Activated naive CD4-positive, alpha-beta T cell treated with anti-CD3 and anti-CD28 coated beads, Interleukin-2, amount 50 U/mL, for 72 hours (primary cell): ENCODE results near the gene DPYSL5. TPM values are rescaled to one million over a fixed set of nuclear protein-coding genes. Genes with fewer than 3 reads are reported as not detected.

Source experiments
- ATAC-seq, 2 donors: fragments of 150-1000 bp; cut with Tn5 transposase; 2 replicates each; pipeline ENCODE4 v1.10.0; 2021; ENCODE audit warnings: mild to moderate bottlenecking in 2 of 2, moderate library complexity in 2 of 2
- DNase-seq, 2 donors: peaks; one replicate each; pipeline ENCODE4 v3.0.0; 2021 to 2022; ENCODE audit warnings: low spot score in 2 of 2
- H3K27ac Mint-ChIP-seq, 2 donors: one replicate each; pipeline ENCODE4 v1.8.0; 2022; ENCODE audit warnings: mild to moderate bottlenecking in 2 of 2, mixed read lengths in 2 of 2
- H3K36me3 Mint-ChIP-seq, 2 donors: one replicate each; pipeline ENCODE4 v1.8.0; 2022; ENCODE audit warnings: mixed read lengths in 2 of 2
- H3K9me3 Mint-ChIP-seq, 2 donors: one replicate each; pipeline ENCODE4 v1.8.0; 2022; ENCODE audit warnings: mixed read lengths in 2 of 2
- total RNA-seq, 2 donors: library from RNA; stranded (reverse); gene quantifications; one replicate each; pipeline ENCODE4 v1.2.3, GENCODE V29; 2022

The DPYSL5 gene
- total RNA-seq, 2 donors from 2014 or later: not detected

DNA sequence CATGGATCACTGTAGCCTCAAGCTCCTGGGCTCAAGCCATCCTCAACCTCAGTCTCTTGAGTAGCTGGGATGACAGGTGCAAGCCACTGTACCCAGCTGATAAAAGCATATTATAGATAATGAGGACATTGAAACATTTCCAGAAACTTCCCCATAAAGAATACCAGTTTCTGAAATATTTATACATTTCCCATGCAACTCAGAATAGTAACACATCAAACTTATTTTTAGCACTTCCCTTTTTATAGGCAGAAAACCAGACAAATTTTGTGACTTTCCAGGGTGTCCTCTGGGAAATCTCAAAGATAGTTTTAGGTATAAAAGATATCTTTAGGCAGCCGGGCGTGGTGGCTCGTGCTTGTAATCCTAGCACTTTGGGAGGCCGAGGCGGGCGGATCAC is 25.1 kb upstream of the DPYSL5 start:
- Mint-ChIP-seq H3K9me3 (no peaks in the 10 kb centered on the region), H3K27ac (no peak overlapping the region), H3K36me3 (no peaks in the 10 kb centered on the region)
- DNase-seq: no peak
- ATAC-seq: no peak

DNA sequence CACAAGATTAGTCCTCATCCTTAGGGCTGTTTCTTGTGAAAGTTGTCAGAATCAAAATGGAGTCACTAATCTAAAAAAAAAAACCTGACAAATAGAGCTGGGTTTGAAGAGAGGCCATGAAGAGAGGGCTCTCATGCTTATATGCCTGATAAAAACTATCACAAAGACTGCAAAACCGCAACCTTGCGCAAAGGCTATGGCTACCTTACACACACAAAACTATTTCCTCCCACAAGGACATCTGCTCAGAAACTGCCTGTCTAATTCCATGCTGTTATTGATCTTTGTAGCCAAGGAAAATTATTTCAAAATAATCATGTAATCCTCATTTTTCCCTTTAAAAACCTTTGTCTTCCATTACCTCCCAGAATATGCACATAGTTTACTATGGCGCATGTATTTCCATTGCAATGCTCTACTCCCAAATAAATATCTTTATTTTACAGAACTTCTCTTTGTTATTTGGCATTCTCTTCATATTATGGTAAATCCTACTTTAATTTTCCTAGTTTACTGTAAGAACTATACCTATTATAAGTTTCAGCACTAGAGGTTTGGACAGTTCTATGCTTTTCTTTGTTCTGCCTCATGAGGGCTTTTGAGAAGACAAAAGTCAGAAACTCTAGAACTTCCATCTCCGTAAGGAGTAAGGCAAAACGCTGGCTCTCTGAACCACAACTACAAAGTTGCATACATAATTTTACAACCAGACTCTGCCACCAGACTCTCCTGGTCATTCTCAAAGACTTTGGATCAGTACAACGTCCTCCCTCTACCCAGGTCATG is 9.6 kb upstream of the DPYSL5 start:
- no peaks in the 10 kb centered on the region for H3K36me3 Mint-ChIP-seq
- no peak for DNase-seq
- no peaks in the 10 kb centered on the region for H3K9me3 Mint-ChIP-seq
- no peak for ATAC-seq
- H3K27ac Mint-ChIP-seq: no peak overlapping the region

DNA sequence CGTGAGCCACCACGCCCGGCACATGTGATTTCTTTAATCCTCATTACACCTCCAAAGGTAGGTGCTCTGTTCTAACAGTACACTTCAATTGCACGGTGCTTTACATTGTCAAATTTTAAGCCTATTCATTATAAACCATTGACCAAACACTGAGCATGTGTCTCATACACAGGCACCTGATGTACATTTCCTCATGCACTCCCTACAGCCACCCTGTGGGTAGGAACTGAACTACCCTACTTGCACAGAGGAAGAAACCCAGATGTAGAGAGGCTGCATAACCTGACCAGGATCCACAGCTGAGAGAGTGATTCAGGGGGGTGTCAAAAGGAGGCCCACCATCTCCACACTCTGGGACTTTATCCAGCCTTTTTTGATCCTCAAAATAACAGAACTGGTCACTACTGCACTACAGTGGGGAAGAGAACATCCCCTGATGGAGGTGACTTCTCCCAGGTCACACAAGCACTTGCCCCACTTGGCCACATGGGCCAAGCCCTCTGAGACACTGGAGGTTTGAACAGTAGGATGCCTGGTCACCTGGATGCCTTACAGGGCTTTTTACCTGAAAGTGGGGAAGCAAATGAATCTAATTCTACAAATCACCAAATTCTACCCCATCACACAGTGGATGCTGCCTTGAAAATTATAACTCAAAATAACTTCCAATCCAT is 6.9 kb upstream of the DPYSL5 start:
- DNase-seq (no peak), ATAC-seq (peak; percentile 33 to 40)
- Mint-ChIP-seq H3K9me3 (no peaks in the 10 kb centered on the region), H3K27ac (no peak overlapping the region), H3K36me3 (no peaks in the 10 kb centered on the region)

- no peak for ATAC-seq
Observed at GRCh38 chr2:26843041-26843440, 4.9 kb upstream of the DPYSL5 start.

GRCh38 chr2:26845021-26845420 is 2.9 kb upstream of the DPYSL5 start:
- H3K36me3 Mint-ChIP-seq: no peaks in the 10 kb centered on the region
- DNase-seq (no peak), ATAC-seq (no peak)
- H3K9me3 Mint-ChIP-seq: no peaks in the 10 kb centered on the region
- no peak overlapping the region for H3K27ac Mint-ChIP-seq

More at GRCh38 chr2:26843041-26843440, 4.9 kb upstream of the DPYSL5 start:
- no peak overlapping the region for H3K27ac Mint-ChIP-seq
- H3K36me3 Mint-ChIP-seq: no peaks in the 10 kb centered on the region
- DNase-seq: no peak
- H3K9me3 Mint-ChIP-seq: no peaks in the 10 kb centered on the region

GRCh38 chr2:26846334-26847306 is 1.3 kb upstream of the DPYSL5 start:
- ATAC-seq (peak; percentile 71 to 74), DNase-seq (peak in 1 of 2 donors; percentile 69)
- Mint-ChIP-seq H3K9me3 (no peaks in the 10 kb centered on the region), H3K36me3 (no peaks in the 10 kb centered on the region), H3K27ac (no peak overlapping the region)

- Mint-ChIP-seq H3K9me3 (no peaks in the 10 kb centered on the region), H3K36me3 (no peaks in the 10 kb centered on the region), H3K27ac (no peak overlapping the region)
- DNase-seq (peak in 1 of 2 donors; percentile 14), ATAC-seq (no peak)
Observed at GRCh38 chr2:26847307-26847654, 651 bp upstream of the DPYSL5 start.

DNA sequence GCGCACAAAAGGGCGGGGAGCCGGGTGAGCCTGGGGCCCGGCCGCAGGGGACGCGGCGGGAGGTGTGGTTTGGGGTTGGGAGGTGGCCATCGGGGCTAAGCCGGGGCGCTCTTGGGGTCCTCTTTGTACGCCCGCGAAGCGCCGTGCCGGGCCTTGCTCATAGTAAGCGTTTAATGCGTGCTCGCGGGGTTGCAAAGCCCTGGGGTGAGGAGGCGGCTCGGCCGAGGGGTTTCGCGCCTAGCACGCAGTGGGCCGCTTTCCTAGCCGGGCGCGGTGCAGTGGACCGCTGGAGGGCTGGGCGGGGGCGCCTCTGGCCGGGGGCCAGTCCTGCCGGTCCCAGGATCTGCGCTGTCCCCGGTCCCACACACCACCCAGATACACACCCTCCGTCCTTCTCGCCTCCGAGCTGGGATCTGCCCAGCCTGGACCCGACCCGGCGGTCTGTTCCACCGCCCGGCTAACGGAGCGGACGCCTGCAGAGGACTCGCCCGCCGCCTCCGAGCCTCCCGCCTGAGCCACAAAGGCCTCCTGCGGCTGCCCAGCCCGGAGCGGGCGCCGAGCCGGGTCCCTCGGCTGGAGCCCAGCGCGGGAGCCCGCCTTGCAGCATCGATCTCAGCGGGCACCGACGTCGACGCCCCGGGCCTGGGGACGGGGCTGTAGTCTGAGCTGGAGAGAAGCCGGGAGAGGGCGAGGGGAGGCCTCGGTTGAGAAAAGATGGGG is 564 bp downstream of the DPYSL5 start:
- H3K36me3 Mint-ChIP-seq: no peaks in the 10 kb centered on the region
- no peaks in the 10 kb centered on the region for H3K9me3 Mint-ChIP-seq
- DNase-seq: peak in 1 of 2 donors; percentile 37
- ATAC-seq: peak; percentile 48 to 63
- no peak overlapping the region for H3K27ac Mint-ChIP-seq

DNA sequence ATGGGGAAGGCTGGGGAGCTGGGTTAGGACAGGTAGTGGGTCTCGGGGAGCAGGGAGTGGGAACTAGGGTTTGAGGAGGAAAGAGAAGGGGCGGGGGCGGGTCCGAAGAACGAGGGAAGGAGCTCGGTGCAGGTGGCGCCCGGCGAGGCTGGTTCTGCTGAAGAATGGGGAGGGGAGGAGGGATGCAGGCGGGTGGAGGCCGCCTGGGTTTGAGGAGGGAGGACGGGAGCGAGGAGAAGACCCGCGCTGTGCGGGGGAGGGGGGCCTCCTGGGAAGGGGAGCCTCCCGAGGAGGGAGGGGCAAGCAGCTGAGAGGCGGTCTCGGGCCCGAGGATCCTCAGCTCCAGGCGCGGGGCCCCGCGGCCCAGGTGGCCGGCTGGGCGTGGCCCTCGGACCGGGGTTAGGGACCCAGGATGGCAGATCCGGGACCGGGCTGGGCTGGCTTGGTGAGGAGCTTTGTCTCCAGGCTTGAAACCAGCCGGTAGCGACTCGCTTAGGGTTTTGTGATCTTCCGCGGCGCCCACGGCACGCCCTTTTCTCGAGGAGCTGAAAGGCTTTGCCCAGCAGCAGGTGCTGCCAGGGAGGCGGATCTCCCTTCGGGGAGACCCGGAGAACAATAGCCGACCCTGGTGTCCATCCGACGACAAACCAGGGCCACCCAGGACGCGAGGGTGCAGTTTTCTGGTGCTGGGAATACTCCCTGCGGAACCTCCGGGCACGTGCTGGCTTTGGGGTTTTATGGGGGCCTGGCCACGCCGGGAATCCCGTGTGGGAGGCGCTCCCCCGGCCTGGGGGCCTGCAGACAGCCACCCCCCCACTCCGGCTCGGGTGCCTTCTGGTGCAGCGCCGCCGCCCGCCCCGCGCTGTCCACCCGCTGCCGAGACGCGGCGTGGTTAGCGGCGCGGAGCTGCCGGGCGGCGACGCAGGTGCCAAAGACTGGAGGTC is 1.4 kb downstream of the DPYSL5 start:
- Mint-ChIP-seq H3K36me3 (no peaks in the 10 kb centered on the region), H3K27ac (no peak overlapping the region), H3K9me3 (no peaks in the 10 kb centered on the region)
- ATAC-seq (peak; percentile 2 to 3), DNase-seq (peak in 1 of 2 donors; percentile 6)

GRCh38 chr2:26850000-26850431 is 2.1 kb downstream of the DPYSL5 start:
- H3K27ac Mint-ChIP-seq: no peak overlapping the region
- DNase-seq: no peak
- no peak for ATAC-seq
- H3K36me3 Mint-ChIP-seq: no peaks in the 10 kb centered on the region
- H3K9me3 Mint-ChIP-seq: no peaks in the 10 kb centered on the region

- no peaks in the 10 kb centered on the region for H3K36me3 Mint-ChIP-seq
Observed at GRCh38 chr2:26850505-26850904, 2.6 kb downstream of the DPYSL5 start.

GRCh38 chr2:26852405-26853306 is 4.7 kb downstream of the DPYSL5 start:
- no peak for DNase-seq
- ATAC-seq: no peak
- H3K9me3 Mint-ChIP-seq: no peaks in the 10 kb centered on the region
- no peak overlapping the region for H3K27ac Mint-ChIP-seq
- no peaks in the 10 kb centered on the region for H3K36me3 Mint-ChIP-seq

More at GRCh38 chr2:26850505-26850904, 2.6 kb downstream of the DPYSL5 start:
- ATAC-seq (no peak), DNase-seq (no peak)
- Mint-ChIP-seq H3K9me3 (no peaks in the 10 kb centered on the region), H3K27ac (no peak overlapping the region)

- H3K36me3 Mint-ChIP-seq: no peaks in the 10 kb centered on the region
- no peaks in the 10 kb centered on the region for H3K9me3 Mint-ChIP-seq
- H3K27ac Mint-ChIP-seq: no peak overlapping the region
- no peak for DNase-seq
- ATAC-seq: no peak
Observed at GRCh38 chr2:26853751-26854150, 5.8 kb downstream of the DPYSL5 start.

GRCh38 chr2:26854283-26854827 is 6.4 kb downstream of the DPYSL5 start:
- no peak for DNase-seq
- H3K36me3 Mint-ChIP-seq: no peaks in the 10 kb centered on the region
- H3K9me3 Mint-ChIP-seq: no peaks in the 10 kb centered on the region
- no peak overlapping the region for H3K27ac Mint-ChIP-seq
- peak in 1 of 2 donors; percentile 83 for ATAC-seq
